Measurements from ENCODE around the gene ZNF727.
"Not testable (repeated sequence)": the region's sequence is repeated elsewhere in the genome, so short reads cannot be mapped to it uniquely, and the experiment has no call there.

The ZNF727 gene

GRCh38 chr7:64045301-64046040 lies at the start of gene ZNF727:
TSS of gene ZNF727 (plus strand) at chr7:64045434. CDS start at chr7:64045622, 188 bp downstream.
- H3K4me3 ChIP-seq (ENCODE audit: low read depth, low read length) = no peak within 1 kb of the TSS
- TF ChIP-seq CTCF (IDR thresholded peaks at IDR 0.05; ENCODE audit: insufficient read depth, low read depth, low read length, missing control alignments) = no peak
- no peak for DNase-seq (ENCODE audit: low read depth)

- no peak within 1 kb of the TSS for H3K4me3 ChIP-seq (ENCODE audit: low read depth, low read length)
- no peak for DNase-seq (ENCODE audit: low read depth)
- TF ChIP-seq CTCF (IDR thresholded peaks at IDR 0.05; ENCODE audit: insufficient read depth, low read depth, low read length, missing control alignments) = no peak
Observed at GRCh38 chr7:63998549-63998948, 46.7 kb upstream of the ZNF727 start, which contains the start of gene ZNF722. TSS of gene ZNF722 (plus strand) at chr7:63998849. CDS start at chr7:63998962, 113 bp downstream.

- not testable (repeated sequence) for H3K4me3 ChIP-seq (ENCODE audit: low read depth, low read length); DNase-seq (ENCODE audit: low read depth)
Observed at GRCh38 chr7:64015496-64015895, 29.7 kb upstream of the ZNF727 start.

- no peak for TF ChIP-seq CTCF (IDR thresholded peaks at IDR 0.05; ENCODE audit: insufficient read depth, low read depth, low read length, missing control alignments)
- no peak for DNase-seq (ENCODE audit: low read depth)
- no peak overlapping the region for H3K4me3 ChIP-seq (ENCODE audit: low read depth, low read length)
Observed at GRCh38 chr7:64035388-64035787, 9.8 kb upstream of the ZNF727 start.

GRCh38 chr7:64037095-64037494 lies 8.1 kb upstream of the ZNF727 start:
- no peak overlapping the region for H3K4me3 ChIP-seq (ENCODE audit: low read depth, low read length)
- no peak for DNase-seq (ENCODE audit: low read depth)
- TF ChIP-seq CTCF (IDR thresholded peaks at IDR 0.05; ENCODE audit: insufficient read depth, low read depth, low read length, missing control alignments) = no peak

- H3K4me3 ChIP-seq (ENCODE audit: low read depth, low read length) = no peak overlapping the region
- no peak for DNase-seq (ENCODE audit: low read depth)
Observed at GRCh38 chr7:64046041-64046389, 781 bp downstream of the ZNF727 start.

GRCh38 chr7:64077837-64078698 lies 32.8 kb downstream of the ZNF727 start:
- DNase-seq (ENCODE audit: low read depth) = not testable (repeated sequence)

More at GRCh38 chr7:64046041-64046389, 781 bp downstream of the ZNF727 start:
- no peak for TF ChIP-seq CTCF (IDR thresholded peaks at IDR 0.05; ENCODE audit: insufficient read depth, low read depth, low read length, missing control alignments)

GRCh38 chr7:64078699-64078994 lies 33.4 kb downstream of the ZNF727 start:
- no peak overlapping the region for H3K4me3 ChIP-seq (ENCODE audit: low read depth, low read length)
- DNase-seq (ENCODE audit: low read depth) = no peak
- TF ChIP-seq CTCF (IDR thresholded peaks at IDR 0.05; ENCODE audit: insufficient read depth, low read depth, low read length, missing control alignments) = no peak

More at GRCh38 chr7:64077837-64078698, 32.8 kb downstream of the ZNF727 start:
- not testable (repeated sequence) for H3K4me3 ChIP-seq (ENCODE audit: low read depth, low read length)
